Activated naive CD4-positive, alpha-beta T cell treated with anti-CD3 and anti-CD28 coated beads, Interleukin-2, amount 50 U/mL, for 72 hours (primary cell): ENCODE measurements around the gene TLE5. TPM values are rescaled to one million over a fixed set of nuclear protein-coding genes. Genes with fewer than 3 reads are reported as not detected.

ENCODE experiments used
- ATAC-seq, 2 donors: fragments of 150-1000 bp; cut with Tn5 transposase; 2 replicates each; pipeline ENCODE4 v1.10.0; 2021; ENCODE audit warnings: mild to moderate bottlenecking in 2 of 2, moderate library complexity in 2 of 2
- DNase-seq, 2 donors: peaks; one replicate each; pipeline ENCODE4 v3.0.0; 2021 to 2022; ENCODE audit warnings: low spot score in 2 of 2
- H3K27ac Mint-ChIP-seq, 2 donors: one replicate each; pipeline ENCODE4 v1.8.0; 2022; ENCODE audit warnings: mild to moderate bottlenecking in 2 of 2, mixed read lengths in 2 of 2
- H3K36me3 Mint-ChIP-seq, 2 donors: one replicate each; pipeline ENCODE4 v1.8.0; 2022; ENCODE audit warnings: mixed read lengths in 2 of 2
- H3K9me3 Mint-ChIP-seq, 2 donors: one replicate each; pipeline ENCODE4 v1.8.0; 2022; ENCODE audit warnings: mixed read lengths in 2 of 2
- total RNA-seq, 2 donors: library from RNA; stranded (reverse); gene quantifications; one replicate each; pipeline ENCODE4 v1.2.3, GENCODE V29; 2022

Gene TLE5
- total RNA-seq, 2 donors from 2014 or later: 335 to 405 TPM

DNA sequence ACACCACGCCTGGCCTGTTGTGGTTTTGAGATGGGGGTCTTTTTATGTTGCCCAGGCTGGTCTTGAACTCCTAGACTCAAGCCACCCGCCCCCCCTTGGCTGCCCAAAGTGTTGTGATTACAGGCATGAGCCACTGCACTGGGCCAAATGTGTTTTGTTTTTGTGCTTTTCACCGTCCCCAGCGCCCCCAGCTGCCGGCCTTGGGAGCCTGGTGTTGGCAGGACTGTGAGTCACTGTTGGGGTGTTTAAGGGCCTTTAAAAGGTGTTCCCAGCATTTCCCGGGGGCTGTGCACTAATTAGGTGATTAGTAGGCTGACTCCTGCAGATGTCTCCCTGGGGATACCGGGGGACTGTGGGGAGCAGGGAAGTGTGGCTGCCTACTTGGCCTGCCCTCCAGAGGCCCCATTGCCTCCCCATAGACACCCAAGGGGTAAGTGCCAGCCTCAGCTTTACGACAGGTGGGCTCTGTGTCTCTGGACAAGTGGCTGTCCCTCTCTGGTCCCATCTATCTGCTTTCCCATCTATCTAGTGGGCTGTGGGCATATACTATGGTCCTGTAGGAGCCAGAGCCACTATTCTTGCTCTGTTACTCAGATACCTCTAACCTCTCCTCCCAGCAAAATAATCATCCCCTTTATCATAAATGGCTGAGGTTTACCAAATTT lies 11.8 kb upstream of the TLE5 start:
- H3K36me3 Mint-ChIP-seq: no peaks in the 10 kb centered on the region
- ATAC-seq: no peak

DNA sequence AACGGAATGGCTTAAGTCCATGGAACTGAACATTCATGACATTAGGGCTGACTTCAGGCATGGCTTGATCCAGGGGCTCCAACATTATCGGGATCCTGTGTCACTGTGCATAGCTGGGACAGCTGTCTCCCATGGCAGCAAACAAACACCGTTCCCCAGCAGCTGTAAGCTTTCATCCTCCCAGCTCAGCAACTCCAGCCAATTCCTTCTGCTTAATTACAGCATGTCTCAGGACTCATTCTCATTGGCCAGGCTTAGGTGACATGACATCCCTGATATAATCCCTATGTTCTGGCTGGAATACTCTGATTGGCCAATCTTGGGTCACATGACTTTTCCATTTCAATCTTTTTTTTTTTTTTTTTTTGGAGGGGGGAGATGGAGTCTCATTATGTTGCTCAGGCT lies 10.9 kb upstream of the TLE5 start:
- ATAC-seq: no peak
- no peak overlapping the region for H3K27ac Mint-ChIP-seq

More for the DNA sequence above, 11.8 kb upstream of the TLE5 start:
- no peak for DNase-seq
- Mint-ChIP-seq H3K27ac (no peak overlapping the region), H3K9me3 (no peaks in the 10 kb centered on the region)

DNA sequence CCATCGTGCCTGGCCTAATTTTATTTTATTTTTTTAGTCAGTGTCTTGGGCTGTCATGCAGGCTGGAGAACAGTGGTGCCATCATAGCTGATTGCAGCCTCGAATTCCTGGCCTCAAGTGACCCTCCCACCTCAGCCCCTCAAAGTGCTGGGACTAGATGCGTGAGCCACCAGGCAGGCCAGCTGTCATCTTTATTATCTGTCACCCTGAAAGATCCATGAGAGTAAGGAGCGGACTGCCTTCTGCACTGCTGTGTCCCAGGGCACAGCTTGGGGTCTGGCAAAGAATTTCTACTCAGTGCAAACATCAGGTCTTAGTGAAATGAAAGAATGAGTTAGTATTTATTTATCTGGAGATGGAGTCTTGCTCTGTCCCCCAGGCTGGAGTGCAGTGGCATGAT lies 9.5 kb upstream of the TLE5 start:
- DNase-seq (no peak), ATAC-seq (no peak)
- H3K9me3 Mint-ChIP-seq: no peaks in the 10 kb centered on the region
- H3K27ac Mint-ChIP-seq: peak overlapping the region in 1 of 2 donors; percentile 44
- H3K36me3 Mint-ChIP-seq: no peaks in the 10 kb centered on the region

More for the DNA sequence above, 10.9 kb upstream of the TLE5 start:
- no peaks in the 10 kb centered on the region for H3K9me3 Mint-ChIP-seq
- H3K36me3 Mint-ChIP-seq: no peaks in the 10 kb centered on the region
- DNase-seq: no peak

DNA sequence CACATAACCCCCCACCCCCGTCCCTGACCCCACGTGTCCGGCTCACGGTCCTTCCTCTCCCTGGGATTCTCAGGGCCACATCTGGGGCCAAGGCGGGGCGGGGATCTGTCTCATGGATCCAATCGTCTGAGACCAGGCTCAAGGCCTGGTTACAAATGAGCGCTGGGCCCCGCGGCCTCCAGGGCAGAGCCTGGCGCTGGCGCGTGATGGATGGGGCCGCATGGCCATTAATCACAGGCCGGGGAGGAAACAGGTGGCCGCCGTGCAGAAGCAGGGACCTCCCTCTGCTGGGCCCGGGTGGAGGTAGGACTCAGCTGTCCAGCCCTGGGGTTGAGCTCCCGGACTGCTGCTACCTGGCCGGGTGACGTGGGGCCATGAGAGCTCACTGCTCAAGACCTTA lies 5.8 kb upstream of the TLE5 start:
- no peaks in the 10 kb centered on the region for H3K9me3 Mint-ChIP-seq
- ATAC-seq: no peak

DNA sequence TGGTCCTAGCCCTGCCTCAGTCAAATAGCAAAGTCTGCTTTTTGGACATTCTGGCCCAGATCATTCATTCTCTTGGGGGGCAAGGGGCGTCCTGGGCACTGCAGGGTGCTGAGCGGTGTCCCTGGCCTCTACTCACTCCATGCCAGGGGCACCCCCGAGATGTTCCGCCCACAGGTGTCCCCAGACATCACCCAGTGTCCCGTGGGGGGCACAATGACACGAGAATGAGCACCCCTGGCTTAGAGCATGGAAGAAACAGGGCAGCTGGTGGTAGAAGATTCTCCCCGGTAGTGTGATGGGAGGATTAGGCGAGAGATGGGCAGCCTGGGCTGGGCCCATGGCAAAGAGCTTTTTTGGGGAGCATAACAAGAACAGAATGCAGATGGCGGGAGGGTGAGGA lies 5.3 kb upstream of the TLE5 start:
- H3K27ac Mint-ChIP-seq: peak overlapping the region in 1 of 2 donors; percentile 75
- ATAC-seq (no peak), DNase-seq (no peak)
- no peaks in the 10 kb centered on the region for H3K9me3 Mint-ChIP-seq
- peaks cover 3 to 4% of the 10 kb centered on the region in 2 donors for H3K36me3 Mint-ChIP-seq

More for the DNA sequence above, 5.8 kb upstream of the TLE5 start:
- Mint-ChIP-seq H3K27ac (no peak overlapping the region), H3K36me3 (no peaks in the 10 kb centered on the region)
- DNase-seq: no peak

DNA sequence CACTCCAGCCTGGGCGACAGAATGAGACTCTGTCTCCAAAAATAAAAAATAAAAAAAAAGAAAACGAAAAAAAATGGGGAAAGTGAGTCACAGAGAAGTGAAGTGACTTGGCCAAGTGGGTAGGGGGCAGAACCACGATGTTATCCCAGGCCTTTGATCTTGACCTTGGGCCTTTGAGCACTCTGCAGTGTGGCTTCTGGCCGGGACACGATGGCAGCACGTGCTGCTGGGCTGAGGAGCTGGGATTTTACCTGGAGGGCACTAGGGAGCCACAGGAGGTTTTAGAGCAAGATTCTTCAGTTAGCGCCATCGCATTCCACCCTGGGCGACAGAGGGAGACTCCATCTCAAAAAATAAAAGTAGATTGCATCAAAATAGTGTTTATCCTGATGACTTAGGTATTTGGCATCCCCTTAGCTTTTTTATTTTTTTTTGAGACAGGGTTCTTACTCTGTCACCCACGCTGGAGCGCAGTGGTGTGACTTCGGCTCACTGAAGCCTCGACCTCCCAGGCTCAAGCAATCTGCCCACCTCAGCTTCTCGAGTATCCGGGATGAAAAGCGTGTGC lies 4.3 kb upstream of the TLE5 start:
- H3K9me3 Mint-ChIP-seq: no peaks in the 10 kb centered on the region
- H3K27ac Mint-ChIP-seq: peak overlapping the region in 1 of 2 donors; percentile 64
- peaks cover 4 to 5% of the 10 kb centered on the region in 2 donors for H3K36me3 Mint-ChIP-seq
- DNase-seq: peak in 1 of 2 donors; percentile 68
- peak in 1 of 2 donors; percentile 47 for ATAC-seq

DNA sequence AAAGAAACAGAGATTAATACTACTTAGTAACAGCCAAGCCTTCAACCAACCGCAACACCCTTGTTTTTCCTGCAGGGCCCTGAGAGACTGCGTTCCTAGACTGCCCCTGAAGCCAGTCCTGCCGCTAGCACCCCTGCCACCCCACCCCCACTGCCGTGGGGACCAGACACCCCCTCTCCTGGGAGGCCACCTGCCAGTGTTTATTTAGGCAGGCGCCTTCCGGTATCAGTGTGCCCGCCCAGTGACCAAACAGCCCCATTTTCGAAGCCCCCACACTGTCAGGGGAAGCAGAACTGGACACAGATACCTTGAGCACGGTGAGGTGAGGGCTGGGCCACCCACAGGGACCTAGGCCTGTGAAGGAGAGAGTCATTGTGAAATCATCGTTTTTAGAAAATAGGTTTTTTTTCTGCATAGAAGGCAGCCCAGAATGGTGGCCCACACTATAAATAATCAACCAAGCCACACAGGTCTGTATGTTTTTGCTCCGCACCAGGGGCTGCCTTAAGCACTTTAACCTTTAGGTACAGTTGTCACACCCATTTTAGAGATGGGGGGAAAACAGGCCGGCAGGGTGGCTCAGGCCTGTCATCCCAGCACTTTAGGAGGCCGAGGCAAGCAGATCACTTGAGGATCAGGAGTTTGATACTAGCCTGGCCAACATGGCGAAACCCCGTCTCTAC lies 3.5 kb upstream of the TLE5 start:
- ATAC-seq (no peak), DNase-seq (no peak)
- Mint-ChIP-seq H3K9me3 (no peaks in the 10 kb centered on the region), H3K36me3 (peaks cover 5 to 7% of the 10 kb centered on the region in 2 donors), H3K27ac (peak overlapping the region; percentile 44 to 64)

DNA sequence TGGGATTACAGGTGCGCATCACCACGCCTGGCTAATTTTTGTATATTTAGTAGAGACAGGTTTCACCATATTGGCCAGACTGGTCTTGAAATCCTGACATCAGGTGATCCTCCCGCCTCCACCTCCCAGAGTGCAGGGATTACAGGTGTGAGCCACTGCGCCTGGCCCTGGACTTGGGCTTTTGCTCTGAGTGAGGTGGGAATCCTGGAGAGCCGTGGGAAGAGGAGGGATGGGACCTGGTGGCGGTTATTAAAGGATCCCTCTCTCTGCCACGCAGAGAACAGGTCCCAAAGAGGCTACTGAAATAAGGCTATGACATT lies 1.7 kb upstream of the TLE5 start:
- peak overlapping the region in 1 of 2 donors; percentile 96 for H3K27ac Mint-ChIP-seq
- H3K36me3 Mint-ChIP-seq: peaks cover 5 to 17% of the 10 kb centered on the region in 2 donors
- DNase-seq: no peak
- H3K9me3 Mint-ChIP-seq: no peaks in the 10 kb centered on the region
- no peak for ATAC-seq

DNA sequence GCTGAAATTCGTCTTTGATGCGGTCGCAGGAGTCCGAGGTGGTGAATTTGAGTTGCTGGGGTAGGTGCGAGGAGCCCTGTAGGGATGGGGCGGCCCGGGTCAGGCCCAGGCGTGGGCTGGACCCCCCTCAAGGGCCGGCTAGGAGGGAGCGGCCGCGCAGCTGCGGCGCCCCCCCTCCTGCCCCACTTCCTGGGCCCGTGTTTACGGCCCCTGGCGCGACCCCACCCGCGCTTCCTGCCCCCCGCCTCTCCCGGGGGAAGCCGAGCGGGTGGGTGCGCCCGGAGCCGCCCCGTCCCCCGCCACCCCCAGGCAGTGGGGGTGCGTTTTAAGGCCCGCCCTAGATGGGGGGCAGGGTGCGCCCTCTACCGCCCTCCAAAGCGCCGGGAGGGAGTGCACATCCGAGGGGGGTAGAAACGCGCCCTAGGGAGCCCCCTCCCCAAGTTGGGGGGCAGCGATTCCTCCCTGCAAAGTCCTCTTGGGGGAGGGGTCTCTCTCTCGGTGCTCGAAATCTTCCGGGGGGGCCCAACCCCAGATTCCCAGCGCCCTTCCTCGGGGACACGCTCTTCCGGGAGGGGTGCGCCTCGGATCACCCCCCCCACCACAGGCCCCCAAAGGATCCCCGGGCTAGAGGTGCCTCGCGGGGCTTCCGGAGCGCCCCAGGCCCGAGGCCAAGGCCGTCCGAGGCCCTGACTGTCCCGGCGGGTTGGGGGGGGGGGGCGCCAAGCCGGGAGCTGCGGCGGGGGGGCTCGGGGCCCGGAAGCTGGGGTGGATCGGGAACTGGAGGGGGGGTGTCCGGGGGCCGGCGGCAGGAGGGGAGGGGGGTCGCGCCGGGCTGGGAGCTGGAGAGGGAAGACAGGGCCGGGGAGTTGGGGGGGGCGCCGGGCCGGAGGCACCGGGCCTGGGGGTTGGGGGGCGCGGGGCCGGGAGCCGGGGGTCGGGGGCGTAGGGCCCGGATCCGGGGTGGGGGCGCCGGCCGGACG lies 823 bp downstream of the TLE5 start:
- peak; percentile 45 to 70 for DNase-seq
- peak; percentile 34 to 42 for ATAC-seq
- no peaks in the 10 kb centered on the region for H3K9me3 Mint-ChIP-seq
- peak overlapping the region; percentile 60 to 71 for H3K27ac Mint-ChIP-seq
- H3K36me3 Mint-ChIP-seq: peaks cover 5 to 17% of the 10 kb centered on the region in 2 donors

DNA sequence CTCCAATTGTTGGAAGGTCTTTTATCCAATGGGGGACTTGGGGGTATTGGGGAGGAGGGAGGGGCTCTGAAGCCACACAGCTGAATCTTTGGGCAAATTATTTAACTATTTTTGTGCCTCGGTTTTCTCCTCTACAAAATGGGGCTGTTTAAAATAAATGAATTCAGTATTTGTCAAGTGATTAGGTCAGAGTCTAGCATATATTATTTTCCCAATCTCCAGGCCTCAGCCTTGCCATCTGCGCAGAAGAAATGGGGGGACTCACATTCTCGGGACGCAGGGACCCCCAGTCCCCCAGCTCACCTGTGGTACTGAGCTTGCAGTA lies 1.5 kb downstream of the TLE5 start:
- no peak for DNase-seq
- no peak for ATAC-seq
- peak overlapping the region; percentile 60 to 71 for H3K27ac Mint-ChIP-seq
- peaks cover 5 to 17% of the 10 kb centered on the region in 2 donors for H3K36me3 Mint-ChIP-seq
- no peaks in the 10 kb centered on the region for H3K9me3 Mint-ChIP-seq

DNA sequence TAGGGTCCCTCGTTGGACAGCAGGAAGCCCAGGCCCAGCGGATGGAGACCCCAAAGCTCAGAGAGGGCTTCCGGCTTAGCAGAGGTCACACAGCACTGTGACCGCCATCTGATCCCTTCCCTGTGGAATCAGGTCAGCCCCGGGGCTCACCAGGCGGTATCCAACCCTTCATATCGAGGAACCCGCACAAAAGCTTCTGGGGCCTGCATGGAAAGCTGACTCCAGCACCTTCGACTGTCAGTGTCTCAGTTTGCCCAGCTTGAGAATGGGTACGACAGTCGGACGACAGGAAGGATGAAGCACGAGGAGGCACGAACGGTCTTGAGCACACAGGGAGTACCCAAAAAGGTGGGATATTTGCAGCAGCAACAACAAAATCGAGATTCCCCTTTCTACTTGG lies 2.6 kb downstream of the TLE5 start:
- DNase-seq: no peak
- Mint-ChIP-seq H3K27ac (peak overlapping the region; percentile 36 to 49), H3K9me3 (no peaks in the 10 kb centered on the region), H3K36me3 (peaks cover 5 to 21% of the 10 kb centered on the region in 2 donors)
- ATAC-seq: no peak

DNA sequence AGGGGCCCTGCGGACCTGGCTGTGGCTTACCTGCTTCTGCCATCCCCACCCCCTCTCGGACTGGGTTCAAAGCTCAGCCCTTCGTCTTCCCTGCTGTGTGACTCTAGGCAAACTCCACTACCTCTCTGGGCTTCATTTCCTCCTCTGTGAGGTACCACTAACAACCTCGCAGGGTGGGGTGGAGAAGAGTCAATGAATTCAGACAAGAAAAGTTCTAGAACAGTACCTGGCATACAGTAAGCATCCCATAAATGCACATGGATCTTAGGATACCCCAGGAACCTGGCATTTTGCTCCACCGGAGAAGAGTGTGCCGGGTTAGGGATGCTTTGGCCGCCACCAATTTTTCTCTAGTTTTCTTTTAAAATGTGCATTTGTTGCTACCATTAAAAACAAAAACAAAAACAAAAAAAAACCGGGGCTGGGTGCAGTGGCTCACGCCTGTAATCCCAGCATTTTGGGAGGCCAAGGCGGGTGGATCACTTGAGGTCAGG lies 3.4 kb downstream of the TLE5 start:
- Mint-ChIP-seq H3K27ac (peak overlapping the region; percentile 0 to 34), H3K9me3 (no peaks in the 10 kb centered on the region), H3K36me3 (peaks cover 5 to 22% of the 10 kb centered on the region in 2 donors)
- ATAC-seq (no peak), DNase-seq (no peak)

DNA sequence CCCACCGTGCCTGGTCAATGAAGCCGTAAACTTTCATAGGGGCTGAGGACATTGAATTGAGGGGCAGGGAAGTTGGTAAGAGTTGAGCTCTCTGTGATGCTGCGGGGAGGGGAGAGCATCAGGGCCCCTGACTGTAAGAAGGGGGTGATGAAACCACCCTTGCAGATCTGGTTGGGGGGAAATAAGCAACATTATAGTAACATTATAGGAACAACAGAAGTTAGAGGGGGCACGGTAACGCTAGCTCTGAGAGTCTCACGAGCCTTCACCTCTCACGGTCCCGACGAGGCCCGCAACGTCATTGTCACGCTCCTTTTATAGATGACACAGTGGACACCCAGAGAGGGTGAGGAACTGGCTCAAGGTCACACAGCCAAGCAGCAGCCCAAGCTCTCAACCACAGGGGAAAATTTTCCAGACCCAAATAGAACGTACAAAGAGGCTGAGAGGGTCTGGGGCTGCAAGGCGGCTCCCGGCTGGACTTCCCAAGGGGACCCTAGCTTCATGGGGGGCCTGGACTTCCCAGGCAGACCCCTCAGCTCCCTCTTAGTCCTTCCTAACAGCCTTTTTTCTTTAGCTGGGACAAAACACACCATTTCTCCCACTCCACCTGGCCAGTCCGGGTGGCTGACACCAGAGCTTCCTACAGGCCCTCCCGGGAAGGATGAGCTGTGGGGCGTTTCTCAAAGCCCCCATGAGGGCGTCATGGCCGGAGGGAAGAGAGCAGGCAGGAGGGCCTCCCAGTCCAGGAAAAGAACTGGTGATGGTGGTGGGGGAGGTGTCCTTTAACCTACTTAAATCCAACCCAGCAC lies 4.1 kb downstream of the TLE5 start:
- Mint-ChIP-seq H3K9me3 (no peaks in the 10 kb centered on the region), H3K27ac (peak overlapping the region; percentile 34 to 86), H3K36me3 (peaks cover 5 to 22% of the 10 kb centered on the region in 2 donors)
- DNase-seq (no peak), ATAC-seq (no peak)

DNA sequence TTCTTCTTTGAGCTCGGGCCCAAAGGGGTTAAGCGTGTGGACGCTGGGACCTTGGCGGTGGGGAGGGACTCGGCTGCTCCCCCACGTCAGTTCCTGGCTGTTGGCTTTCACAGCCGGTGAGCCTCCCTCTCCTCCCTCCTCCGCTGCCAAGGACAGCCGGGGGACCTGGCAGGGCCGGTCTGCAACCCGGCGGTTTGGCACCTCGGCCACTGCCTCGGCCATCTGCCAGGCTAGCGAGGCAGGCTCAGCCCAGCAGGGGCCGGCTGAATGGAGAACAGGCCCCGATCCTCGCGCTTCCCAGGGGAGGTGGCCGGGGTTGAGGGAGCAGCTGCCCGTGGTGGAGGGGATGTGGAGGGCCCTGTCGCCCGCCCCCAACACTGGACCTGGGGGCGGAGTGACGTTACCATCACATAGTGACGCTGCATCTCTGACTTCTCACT lies 5.0 kb downstream of the TLE5 start:
- no peak for DNase-seq
- Mint-ChIP-seq H3K27ac (peak overlapping the region; percentile 34 to 91), H3K36me3 (peaks cover 0 to 18% of the 10 kb centered on the region in 2 donors), H3K9me3 (no peaks in the 10 kb centered on the region)
- no peak for ATAC-seq

DNA sequence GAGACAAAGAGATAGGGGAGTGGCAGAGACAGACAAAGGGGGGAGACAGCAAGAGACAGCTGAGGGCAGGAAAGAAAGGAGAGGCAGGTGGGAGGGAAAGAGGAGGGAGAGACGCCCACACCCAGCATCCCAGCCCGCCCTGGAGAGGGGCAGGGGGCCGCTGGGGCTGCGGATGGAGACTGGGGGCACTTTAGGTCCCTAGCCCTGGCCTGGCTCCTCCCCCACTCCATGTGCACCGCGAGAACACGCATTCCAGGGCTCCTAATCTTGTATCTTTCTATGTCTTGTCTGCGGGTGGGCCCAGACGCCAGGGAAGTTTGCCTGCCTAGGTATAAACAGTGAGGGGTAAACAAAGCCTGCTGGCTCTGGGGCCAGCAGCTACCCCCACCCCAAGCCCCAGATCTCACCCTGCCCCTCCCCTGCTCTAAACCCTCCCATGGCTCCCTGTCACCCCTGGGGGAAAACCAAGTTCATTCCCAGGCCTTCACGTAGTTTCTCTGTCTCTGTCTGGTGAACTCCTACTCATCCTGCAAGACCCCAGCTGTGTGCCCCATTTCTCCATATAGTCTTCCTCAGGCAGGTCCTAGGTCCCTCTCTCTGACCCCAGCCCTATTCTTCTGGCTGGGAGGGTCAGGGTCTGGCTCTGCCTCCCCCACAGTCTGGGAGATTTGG lies 5.7 kb downstream of the TLE5 start:
- ATAC-seq: no peak
- Mint-ChIP-seq H3K27ac (peak overlapping the region in 1 of 2 donors; percentile 81), H3K9me3 (no peaks in the 10 kb centered on the region), H3K36me3 (peaks cover 0 to 18% of the 10 kb centered on the region in 2 donors)
- no peak for DNase-seq
